GM10266 (cell line): ENCODE measurements around the gene TMA7.
A peak's percentile ranks its signal among the peaks of the same experiment; 100 is the strongest.

Experiments
- DNase-seq: peaks from one replicate; pipeline ENCODE4 v3.0.0; 2012; ENCODE audit errors: extremely low spot score
- TF ChIP-seq, protein P1 (sequence below): IDR thresholded peaks from 2 replicates; pipeline ENCODE4 v1.5.1; 2012; ENCODE audit warnings: mild to moderate bottlenecking, low read depth; ENCODE audit not compliant: control insufficient read depth, insufficient read depth; ENCODE audit errors: missing control alignments

TMA7 gene

DNA sequence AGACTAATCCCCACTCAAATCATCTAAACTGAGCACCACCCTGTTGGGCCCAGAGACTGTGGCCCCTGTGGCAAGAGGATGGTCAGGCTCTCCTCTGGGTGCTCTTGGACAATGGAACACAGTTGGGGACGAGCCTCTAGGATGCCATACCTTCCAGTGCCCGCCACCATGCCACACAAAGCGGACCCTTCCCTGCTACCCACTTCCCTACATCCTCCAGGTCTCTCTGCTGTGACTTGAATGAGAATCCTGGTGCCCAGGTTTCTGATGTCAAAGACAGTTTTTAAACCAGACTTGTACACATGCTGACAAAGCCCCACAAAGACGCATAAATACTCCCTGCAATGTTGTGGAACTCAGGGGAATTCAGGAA lies 4.8 kb upstream of the TMA7 start:
- no peak for DNase-seq
- TF ChIP-seq, protein P1, sequence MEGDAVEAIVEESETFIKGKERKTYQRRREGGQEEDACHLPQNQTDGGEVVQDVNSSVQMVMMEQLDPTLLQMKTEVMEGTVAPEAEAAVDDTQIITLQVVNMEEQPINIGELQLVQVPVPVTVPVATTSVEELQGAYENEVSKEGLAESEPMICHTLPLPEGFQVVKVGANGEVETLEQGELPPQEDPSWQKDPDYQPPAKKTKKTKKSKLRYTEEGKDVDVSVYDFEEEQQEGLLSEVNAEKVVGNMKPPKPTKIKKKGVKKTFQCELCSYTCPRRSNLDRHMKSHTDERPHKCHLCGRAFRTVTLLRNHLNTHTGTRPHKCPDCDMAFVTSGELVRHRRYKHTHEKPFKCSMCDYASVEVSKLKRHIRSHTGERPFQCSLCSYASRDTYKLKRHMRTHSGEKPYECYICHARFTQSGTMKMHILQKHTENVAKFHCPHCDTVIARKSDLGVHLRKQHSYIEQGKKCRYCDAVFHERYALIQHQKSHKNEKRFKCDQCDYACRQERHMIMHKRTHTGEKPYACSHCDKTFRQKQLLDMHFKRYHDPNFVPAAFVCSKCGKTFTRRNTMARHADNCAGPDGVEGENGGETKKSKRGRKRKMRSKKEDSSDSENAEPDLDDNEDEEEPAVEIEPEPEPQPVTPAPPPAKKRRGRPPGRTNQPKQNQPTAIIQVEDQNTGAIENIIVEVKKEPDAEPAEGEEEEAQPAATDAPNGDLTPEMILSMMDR, result no peak

GRCh38 chr3:48435774-48436476 lies 4.1 kb upstream of the TMA7 start:
- DNase-seq, result peak; percentile 88
- TF ChIP-seq, protein P1, result peak; percentile 100

DNA sequence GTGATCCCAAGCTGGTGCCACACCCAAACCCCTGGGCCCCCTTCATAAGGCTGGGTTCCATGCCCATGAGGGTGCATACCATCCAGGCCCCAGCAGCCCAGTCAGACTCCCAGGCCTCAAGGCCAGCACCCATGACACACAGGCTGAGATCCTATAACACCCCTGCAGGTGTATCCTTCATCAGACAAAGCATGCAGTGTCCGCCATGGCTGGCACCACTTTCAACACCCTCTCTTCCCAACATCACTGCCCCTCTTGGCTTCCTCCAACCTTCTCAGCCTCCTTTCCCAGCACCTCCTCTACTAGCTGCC lies 3.6 kb upstream of the TMA7 start:
- TF ChIP-seq, protein P1, result no peak
- no peak for DNase-seq

GRCh38 chr3:48436855-48437254 lies 3.2 kb upstream of the TMA7 start:
- TF ChIP-seq, protein P1, result no peak
- no peak for DNase-seq

GRCh38 chr3:48437812-48438211 lies 2.2 kb upstream of the TMA7 start:
- DNase-seq, result peak; percentile 15
- TF ChIP-seq, protein P1, result no peak

DNA sequence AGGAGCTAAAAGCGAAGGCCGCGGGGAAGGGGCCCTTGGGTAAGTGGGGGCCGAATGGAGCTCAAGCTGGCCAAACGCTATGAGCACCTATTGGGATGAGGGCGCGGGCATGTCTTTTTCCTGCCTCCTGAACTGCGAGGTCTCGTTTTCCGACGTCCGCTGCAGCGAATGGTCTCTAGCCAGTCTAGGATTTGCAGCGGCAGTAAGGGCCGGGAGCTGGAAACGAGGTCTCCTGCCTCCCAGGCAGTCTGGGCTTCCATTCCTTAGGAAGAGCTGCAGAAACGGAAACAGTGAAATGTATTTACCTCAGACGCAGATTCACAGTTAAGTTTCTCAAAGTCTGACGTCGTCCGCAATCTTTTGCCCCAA lies 517 bp downstream of the TMA7 start:
- TF ChIP-seq, protein P1, result no peak
- no peak for DNase-seq

GRCh38 chr3:48441940-48442339 lies 1.9 kb downstream of the TMA7 start:
- TF ChIP-seq, protein P1, result no peak
- DNase-seq, result no peak
